Tibial nerve (tissue), 4 donors: ENCODE results near the gene KRT73. TPM values are rescaled to one million over a fixed set of nuclear protein-coding genes. Genes with fewer than 3 reads are reported as not detected.

Experiments used
- DNase-seq, 2 donors: peaks; one replicate each; pipeline ENCODE4 v3.0.0-alpha.2; 2019; ENCODE audit warnings: low spot score in 2 of 2
- H3K27ac ChIP-seq, 4 donors: fragments of 200-600 bp; sonication (generic) in 3 of 4; one replicate each; pipeline ENCODE4 v1.5.1; 2017 to 2019; ENCODE audit warnings: mild to moderate bottlenecking in 1 of 4
- H3K27me3 ChIP-seq, 2 donors: fragments of 200-600 bp; sonication (generic) in 1 of 2; one replicate each; pipeline versions ENCODE4 v1.5.1 to v1.6.0; 2017 to 2019
- H3K36me3 ChIP-seq, 3 donors: fragments of 200-600 bp; sonication (generic); one replicate each; pipeline ENCODE4 v1.5.1; 2018 to 2019
- H3K4me1 ChIP-seq, 4 donors: fragments of 200-600 bp; sonication (generic) in 3 of 4; one replicate each; pipeline ENCODE4 v1.5.1; 2017 to 2019
- H3K4me3 ChIP-seq, 4 donors: fragments of 200-600 bp; sonication (generic) in 3 of 4; one replicate each; pipeline ENCODE4 v1.5.1; 2017 to 2019; ENCODE audit warnings: mild to moderate bottlenecking in 1 of 4, moderate library complexity in 1 of 4
- H3K9me3 ChIP-seq, 4 donors: fragments of 200-600 bp; sonication (generic) in 3 of 4; one replicate each; pipeline ENCODE4 v1.5.1; 2017 to 2019
- CTCF ChIP-seq, 5 experiments: fragments of 200-600 bp in 3 of 5; fragments of 450-650 bp in 2 of 5; sonication (generic) in 3 of 5; IDR thresholded peaks; one replicate each; pipeline ENCODE4 v1.5.1; 2016 to 2019; ENCODE audit warnings: antibody characterized with exemption in 5 of 5, mild to moderate bottlenecking in 3 of 5, moderate library complexity in 2 of 5
- EP300 ChIP-seq, 2 donors: sonication (generic); formaldehyde crosslinking; IDR thresholded peaks; one replicate each; pipeline ENCODE4 v1.6.1; 2017; ENCODE audit warnings: antibody characterized with exemption in 2 of 2, mild to moderate bottlenecking in 1 of 2
- POLR2A ChIP-seq, 2 donors: fragments of 450-650 bp; IDR thresholded peaks; one replicate each; pipeline ENCODE4 v1.6.1; 2017; ENCODE audit warnings: antibody characterized with exemption in 2 of 2, mild to moderate bottlenecking in 2 of 2, moderate library complexity in 2 of 2
- WGBS, 2 donors: methylation state at CpG; one replicate each; pipeline ENCODE4 v1.1.5; 2018; 5-methylcytosine and 5-hydroxymethylcytosine counted together
- total RNA-seq, 4 donors: library from RNA; depleted of rRNA; stranded (reverse); fragments of >200 nt; gene quantifications; one replicate each; pipeline ENCODE4 v1.1.0, GENCODE V29; 2016

The KRT73 gene
- total RNA-seq, 4 donors from 2014 or later: not detected

GRCh38 chr12:52662093-52662917 is 43.9 kb upstream of the KRT73 start:
- DNase-seq: no peak
- Histone ChIP-seq H3K27ac (no peak overlapping the region), H3K9me3 (no peaks in the 10 kb centered on the region), H3K36me3 (no peaks in the 10 kb centered on the region), H3K27me3 (peaks cover 0 to 14% of the 10 kb centered on the region in 2 donors), H3K4me3 (no peak overlapping the region), H3K4me1 (no peaks in the 10 kb centered on the region)
- TF ChIP-seq POLR2A (IDR thresholded peaks at IDR 0.05): no peak
- TF ChIP-seq CTCF (IDR thresholded peaks at IDR 0.05): no peak
- no peak for TF ChIP-seq EP300 (IDR thresholded peaks at IDR 0.05)
- WGBS, 2 donors: 78 to 81% methylated on average over 10 of the region's 10 CpGs

- TF ChIP-seq CTCF (IDR thresholded peaks at IDR 0.05): no peak
- Histone ChIP-seq H3K4me3 (no peak overlapping the region), H3K27ac (no peak overlapping the region), H3K36me3 (no peaks in the 10 kb centered on the region), H3K27me3 (peaks cover 0 to 12% of the 10 kb centered on the region in 2 donors), H3K9me3 (no peaks in the 10 kb centered on the region), H3K4me1 (no peaks in the 10 kb centered on the region)
- no peak for DNase-seq
- WGBS, 2 donors: 92 to 99% methylated on average over 3 of the region's 3 CpGs
Measured at GRCh38 chr12:52661668-52662067, 43.3 kb upstream of the KRT73 start.

GRCh38 chr12:52660934-52661499 is 42.7 kb upstream of the KRT73 start:
- TF ChIP-seq POLR2A (IDR thresholded peaks at IDR 0.05) (no peak), EP300 (IDR thresholded peaks at IDR 0.05) (no peak), CTCF (IDR thresholded peaks at IDR 0.05) (no peak)
- no peak for DNase-seq
- Histone ChIP-seq H3K36me3 (no peaks in the 10 kb centered on the region), H3K4me1 (no peaks in the 10 kb centered on the region), H3K27me3 (peaks cover 0 to 10% of the 10 kb centered on the region in 2 donors), H3K27ac (no peak overlapping the region), H3K9me3 (no peaks in the 10 kb centered on the region), H3K4me3 (no peak overlapping the region)
- WGBS, 2 donors: 69 to 72% methylated on average over 3 of the region's 3 CpGs

GRCh38 chr12:52659951-52660350 is 41.6 kb upstream of the KRT73 start:
- no peaks in the 10 kb centered on the region for H3K4me1 ChIP-seq
- no peaks in the 10 kb centered on the region for H3K9me3 ChIP-seq
- DNase-seq: no peak
- H3K27me3 ChIP-seq: peaks cover 0 to 10% of the 10 kb centered on the region in 2 donors
- H3K4me3 ChIP-seq: no peak overlapping the region
- 74 to 88% methylated on average over 3 to 4 of the region's 4 CpGs for WGBS, 2 donors
- H3K36me3 ChIP-seq: no peaks in the 10 kb centered on the region
- TF ChIP-seq POLR2A (IDR thresholded peaks at IDR 0.05) (no peak), EP300 (IDR thresholded peaks at IDR 0.05) (no peak), CTCF (IDR thresholded peaks at IDR 0.05) (no peak)
- H3K27ac ChIP-seq: no peak overlapping the region

GRCh38 chr12:52659395-52659794 is 41.0 kb upstream of the KRT73 start:
- 56 to 71% methylated on average over 7 of the region's 7 CpGs for WGBS, 2 donors

More at GRCh38 chr12:52659395-52659794, 41.0 kb upstream of the KRT73 start:
- no peaks in the 10 kb centered on the region for H3K4me1 ChIP-seq
- no peak for DNase-seq
- peaks cover 0 to 14% of the 10 kb centered on the region in 2 donors for H3K27me3 ChIP-seq
- H3K4me3 ChIP-seq: no peak overlapping the region
- no peaks in the 10 kb centered on the region for H3K36me3 ChIP-seq
- TF ChIP-seq CTCF (IDR thresholded peaks at IDR 0.05) (no peak), EP300 (IDR thresholded peaks at IDR 0.05) (no peak), POLR2A (IDR thresholded peaks at IDR 0.05) (no peak)
- no peaks in the 10 kb centered on the region for H3K9me3 ChIP-seq
- H3K27ac ChIP-seq: no peak overlapping the region
